Left lung (tissue), 10 donors: Measurements from ENCODE around the gene COX6B2. TPM values are rescaled to one million over a fixed set of nuclear protein-coding genes. Genes with fewer than 3 reads are reported as not detected.

Source experiments
- ATAC-seq: fragments of 200-7000 bp; cut with Tn5 transposase; one replicate; pipeline ENCODE4 v1.9.1; 2020; ENCODE audit warnings: moderate library complexity
- DNase-seq, 4 donors: peaks; one replicate each; pipeline ENCODE4 v3.0.0-alpha.2; 2013 to 2020
- H3K27ac ChIP-seq, 2 donors: fragments of 200-600 bp; sonication (generic) in 1 of 2; one replicate each; pipeline versions ENCODE4 v1.5.0 to v1.8.0; 2020 to 2021
- H3K27me3 ChIP-seq, 2 donors: fragments of 200-600 bp; sonication (generic) in 1 of 2; one replicate each; pipeline versions ENCODE4 v1.5.0 to v1.8.0; 2020 to 2021
- H3K36me3 ChIP-seq, 2 donors: fragments of 200-600 bp; sonication (generic) in 1 of 2; one replicate each; pipeline versions ENCODE4 v1.5.0 to v1.8.0; 2020 to 2021
- H3K4me1 ChIP-seq, 2 donors: fragments of 200-600 bp; one replicate each; pipeline ENCODE4 v1.8.0; 2021
- H3K4me3 ChIP-seq, 2 donors: fragments of 200-600 bp; sonication (generic) in 1 of 2; one replicate each; pipeline versions ENCODE4 v1.5.0 to v1.8.0; 2020 to 2021; ENCODE audit warnings: mild to moderate bottlenecking in 1 of 2
- H3K9me3 ChIP-seq, 2 donors: fragments of 200-600 bp; sonication (generic) in 1 of 2; one replicate each; pipeline versions ENCODE4 v1.5.0 to v1.8.0; 2020 to 2021
- intact Hi-C, 2 donors: fragments of 100-400 bp; cut with DNase I; formaldehyde crosslinking; loops; one replicate each; pipeline versions ENCODE4 v1.11.2 to v1.14.2; 2022
- polyA plus RNA-seq, 6 donors: library from polyadenylated mRNA; unstranded; fragments of 120-200 nt; gene quantifications; one replicate each; pipeline ENCODE4 v1.2.1, GENCODE V29; 2013; ENCODE audit not compliant: insufficient read length in 6 of 6
- total RNA-seq, 2 donors: library from RNA; stranded (reverse); fragmentation: NEBNext Ultra II Directional; extraction: Animal tissue kit (Norgen Biotek cat#: 25700); gene quantifications; one replicate each; pipeline ENCODE4 v1.2.1, GENCODE V29; 2021
- TF ChIP-seq, protein P1 (sequence below), 2 donors: fragments of 200-600 bp; sonication (generic) in 1 of 2; IDR thresholded peaks; one replicate each; pipeline versions ENCODE4 v1.5.0 to v1.8.0; 2021; ENCODE audit warnings: antibody characterized with exemption in 2 of 2
- donor health status: DM: no; HTN: yes; CAD: no.
- donor health status: DM: no; HTN: no; CAD: no.

COX6B2 gene
- total and polyA plus RNA-seq, 8 donors = 0.20 to 0.75 (median 0.50) TPM; not detected in 1

DNA sequence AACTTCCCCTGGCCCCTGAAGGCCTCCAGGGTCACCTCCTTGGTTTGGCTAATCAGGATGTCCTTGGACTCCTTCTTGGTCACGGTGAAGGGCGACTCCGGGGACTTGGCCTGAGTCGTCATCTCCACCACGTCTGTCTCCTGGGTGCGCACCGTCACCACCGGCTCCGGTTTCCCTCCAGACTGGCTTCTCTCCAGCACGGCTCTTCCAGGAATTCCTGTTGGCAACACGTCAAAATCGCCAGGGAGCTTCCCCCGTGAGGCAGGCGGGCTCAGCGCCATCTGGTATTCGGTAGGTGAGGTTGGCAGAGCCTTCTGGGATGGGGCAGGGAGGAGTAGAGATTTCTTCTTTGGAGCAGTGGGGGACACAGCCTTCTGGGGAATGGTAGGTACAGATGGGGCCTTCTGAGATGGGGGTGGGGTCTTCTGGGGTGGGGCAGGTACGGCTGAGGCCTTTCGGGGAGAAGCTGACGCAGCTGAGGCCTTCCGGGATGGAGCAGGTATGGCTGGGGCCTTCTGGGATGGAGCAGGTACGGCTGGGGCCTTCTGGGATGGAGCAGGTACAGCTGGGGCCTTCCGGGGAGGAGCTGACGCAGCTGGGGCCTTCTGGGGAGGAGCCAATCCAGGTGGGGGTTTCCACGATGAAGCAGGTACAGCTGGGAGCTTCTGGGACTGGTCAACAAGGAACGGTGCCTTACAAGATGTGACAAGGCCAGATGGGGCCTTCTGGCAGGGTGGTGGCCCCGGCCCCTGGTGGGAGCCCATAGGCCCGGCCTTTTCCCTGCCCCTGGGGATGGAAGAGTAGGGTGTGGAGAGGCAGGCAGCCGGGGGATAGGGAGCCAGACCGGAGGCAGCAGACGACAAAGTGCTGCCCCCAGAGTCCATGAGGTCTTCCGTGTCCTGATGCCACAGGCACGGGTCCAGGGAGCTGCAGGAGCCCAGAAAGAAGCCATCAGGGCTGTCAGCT is 4.7 kb upstream of the COX6B2 start:
- Histone ChIP-seq H3K27ac (no peak overlapping the region), H3K36me3 (no peaks in the 10 kb centered on the region), H3K9me3 (no peaks in the 10 kb centered on the region), H3K4me3 (no peak overlapping the region), H3K27me3 (peaks cover 6 to 58% of the 10 kb centered on the region in 2 donors), H3K4me1 (peaks cover 0 to 6% of the 10 kb centered on the region in 2 donors)
- peak in 1 of 4 donors; percentile 57 for DNase-seq
- ATAC-seq = no peak
- TF ChIP-seq, protein P1, sequence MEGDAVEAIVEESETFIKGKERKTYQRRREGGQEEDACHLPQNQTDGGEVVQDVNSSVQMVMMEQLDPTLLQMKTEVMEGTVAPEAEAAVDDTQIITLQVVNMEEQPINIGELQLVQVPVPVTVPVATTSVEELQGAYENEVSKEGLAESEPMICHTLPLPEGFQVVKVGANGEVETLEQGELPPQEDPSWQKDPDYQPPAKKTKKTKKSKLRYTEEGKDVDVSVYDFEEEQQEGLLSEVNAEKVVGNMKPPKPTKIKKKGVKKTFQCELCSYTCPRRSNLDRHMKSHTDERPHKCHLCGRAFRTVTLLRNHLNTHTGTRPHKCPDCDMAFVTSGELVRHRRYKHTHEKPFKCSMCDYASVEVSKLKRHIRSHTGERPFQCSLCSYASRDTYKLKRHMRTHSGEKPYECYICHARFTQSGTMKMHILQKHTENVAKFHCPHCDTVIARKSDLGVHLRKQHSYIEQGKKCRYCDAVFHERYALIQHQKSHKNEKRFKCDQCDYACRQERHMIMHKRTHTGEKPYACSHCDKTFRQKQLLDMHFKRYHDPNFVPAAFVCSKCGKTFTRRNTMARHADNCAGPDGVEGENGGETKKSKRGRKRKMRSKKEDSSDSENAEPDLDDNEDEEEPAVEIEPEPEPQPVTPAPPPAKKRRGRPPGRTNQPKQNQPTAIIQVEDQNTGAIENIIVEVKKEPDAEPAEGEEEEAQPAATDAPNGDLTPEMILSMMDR (IDR thresholded peaks at IDR 0.05) = no peak
- intact Hi-C loops = no loop called here

DNA sequence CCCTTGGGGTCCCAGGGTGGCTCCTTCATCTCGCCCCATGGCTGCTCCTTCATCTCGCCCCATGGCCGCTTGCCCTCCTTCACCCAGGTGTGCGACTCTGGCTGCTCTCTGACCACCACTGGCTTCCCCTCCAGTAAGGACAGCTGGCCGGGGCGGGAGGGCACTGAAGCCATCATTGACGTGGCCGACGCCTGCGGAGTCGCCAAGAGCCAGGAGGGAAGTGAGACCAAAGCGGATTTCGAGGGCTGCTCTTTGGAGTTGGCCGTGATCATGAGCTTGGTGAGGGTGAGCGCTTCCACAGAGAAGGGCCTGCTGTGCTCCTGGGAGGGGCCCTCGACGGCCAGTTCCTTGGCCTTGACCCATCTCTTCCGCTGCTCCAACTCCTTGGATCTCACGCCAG is 4.0 kb upstream of the COX6B2 start:
- no peaks in the 10 kb centered on the region for H3K9me3 ChIP-seq
- ATAC-seq (no peak), DNase-seq (no peak)
- H3K27me3 ChIP-seq = peaks cover 10 to 65% of the 10 kb centered on the region in 2 donors
- TF ChIP-seq, protein P1 (IDR thresholded peaks at IDR 0.05) = no peak
- intact Hi-C loops = no loop called here
- H3K4me1 ChIP-seq = peaks cover 3 to 12% of the 10 kb centered on the region in 2 donors
- H3K36me3 ChIP-seq = no peaks in the 10 kb centered on the region
- H3K4me3 ChIP-seq = no peak overlapping the region
- no peak overlapping the region for H3K27ac ChIP-seq

DNA sequence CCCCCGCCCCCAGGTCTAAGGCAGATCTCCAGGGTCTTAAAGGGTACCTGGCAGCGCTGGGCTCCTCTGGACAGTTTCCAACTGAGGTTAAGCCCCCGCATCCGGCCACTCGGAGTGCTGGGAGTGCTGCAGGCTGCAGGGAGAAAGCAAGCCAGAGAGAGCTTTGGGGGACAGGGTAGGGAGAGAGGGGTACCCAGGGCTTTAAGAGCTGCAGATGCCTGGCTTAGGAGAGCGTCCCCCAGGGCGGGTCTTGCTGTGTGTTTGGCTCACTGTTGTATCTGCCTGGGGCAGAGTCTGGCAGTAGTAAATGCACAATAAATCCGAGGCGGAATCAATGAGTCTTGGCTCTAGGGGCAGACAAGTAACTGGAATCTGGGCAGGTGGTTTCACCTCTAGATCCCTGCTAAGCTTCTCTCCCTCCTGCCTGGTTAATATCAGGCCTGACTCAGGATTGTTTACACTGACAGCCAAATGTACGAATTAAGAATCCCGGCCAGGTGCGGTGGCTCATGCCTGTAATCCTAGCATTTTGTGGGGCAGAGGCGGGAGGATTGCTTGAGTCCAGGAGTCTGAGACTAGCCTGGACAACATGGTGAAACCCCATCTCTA is 798 bp upstream of the COX6B2 start:
- intact Hi-C loops = no loop called here
- H3K27me3 ChIP-seq = peaks cover 27 to 84% of the 10 kb centered on the region in 2 donors
- H3K27ac ChIP-seq = no peak overlapping the region
- DNase-seq (no peak), ATAC-seq (no peak)
- no peaks in the 10 kb centered on the region for H3K9me3 ChIP-seq
- H3K4me1 ChIP-seq = peaks cover 7 to 16% of the 10 kb centered on the region in 2 donors
- no peaks in the 10 kb centered on the region for H3K36me3 ChIP-seq
- no peak overlapping the region for H3K4me3 ChIP-seq
- TF ChIP-seq, protein P1 (IDR thresholded peaks at IDR 0.05) = no peak

DNA sequence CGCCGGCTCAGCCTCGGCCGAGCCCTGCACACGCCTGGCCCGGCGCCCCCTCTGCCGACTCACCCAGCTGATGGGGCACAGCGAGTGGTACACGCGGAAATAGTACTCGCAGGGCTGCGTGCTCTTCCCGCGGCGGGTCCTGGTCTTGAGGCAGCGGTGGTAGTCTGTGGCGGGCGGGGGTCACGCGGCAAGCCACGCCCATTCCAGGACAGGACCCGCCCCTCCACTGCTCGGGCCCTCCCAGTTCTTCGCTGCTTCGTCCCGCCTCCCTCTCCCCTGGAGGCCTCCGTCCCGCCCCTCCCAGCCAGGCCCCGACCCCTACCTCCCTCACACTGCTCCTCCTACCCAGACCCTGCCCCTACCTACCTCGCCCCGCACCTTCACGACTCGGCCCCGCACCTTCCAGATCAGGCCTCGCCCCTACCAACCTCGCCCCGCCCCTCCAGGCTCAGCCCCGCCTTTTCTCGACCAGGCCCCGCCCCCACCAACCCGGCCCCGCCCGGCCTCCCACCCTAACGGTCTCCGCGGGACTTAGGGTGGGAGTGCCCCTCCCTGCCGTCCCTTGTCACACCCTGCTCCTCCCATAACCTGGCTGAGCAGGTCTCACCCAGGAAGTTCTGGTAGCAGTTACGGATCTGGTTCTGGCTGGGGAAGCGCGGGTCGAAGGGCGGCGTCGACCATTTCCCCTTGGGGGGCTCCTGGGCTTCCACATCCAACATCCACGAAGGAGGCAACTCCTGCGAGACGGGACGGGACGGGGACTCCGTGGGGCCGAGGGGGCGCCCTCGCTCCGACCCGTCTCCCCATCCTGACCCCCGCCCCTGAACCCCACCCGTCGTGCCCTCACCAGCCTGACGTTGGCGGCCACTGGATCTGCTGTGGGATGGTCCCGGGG is 469 bp downstream of the COX6B2 start:
- intact Hi-C loops = no loop called here

More for the DNA sequence above, 469 bp downstream of the COX6B2 start:
- H3K27ac ChIP-seq = no peak overlapping the region
- peak in 2 of 4 donors; percentile 74 to 91 for DNase-seq
- TF ChIP-seq, protein P1 (IDR thresholded peaks at IDR 0.05) = no peak
- H3K9me3 ChIP-seq = no peaks in the 10 kb centered on the region
- H3K4me3 ChIP-seq = peak overlapping the region; percentile 30 to 40
- no peaks in the 10 kb centered on the region for H3K36me3 ChIP-seq
- peaks cover 7 to 16% of the 10 kb centered on the region in 2 donors for H3K4me1 ChIP-seq
- peak; percentile 96 for ATAC-seq
- peaks cover 27 to 89% of the 10 kb centered on the region in 2 donors for H3K27me3 ChIP-seq
